Type B pancreatic cell (in vitro differentiated cells): ENCODE data around the gene SDHAF2. TPM values are rescaled to one million over a fixed set of nuclear protein-coding genes. Genes with fewer than 3 reads are reported as not detected.
"Not testable (repeated sequence)": the region's sequence is repeated elsewhere in the genome, so short reads cannot be mapped to it uniquely, and the experiment has no call there.

Experiments used
- DNase-seq: peaks from one replicate; pipeline ENCODE4 v3.0.0; 2021; ENCODE audit warnings: mixed read lengths; ENCODE audit not compliant: unreplicated experiment; ENCODE audit errors: extremely low spot score
- H3K27ac Mint-ChIP-seq: 2 replicates; pipeline ENCODE4 v1.8.0; 2021; ENCODE audit warnings: mild to moderate bottlenecking, mixed read lengths
- H3K27me3 Mint-ChIP-seq: 2 replicates; pipeline ENCODE4 v1.8.0; 2021; ENCODE audit warnings: mixed read lengths
- H3K36me3 Mint-ChIP-seq: 2 replicates; pipeline ENCODE4 v1.8.0; 2021; ENCODE audit warnings: mixed read lengths
- H3K4me1 Mint-ChIP-seq: one replicate; pipeline ENCODE4 v1.8.0; 2021; ENCODE audit warnings: mixed read lengths; ENCODE audit not compliant: unreplicated experiment
- H3K4me3 Mint-ChIP-seq: 2 replicates; pipeline ENCODE4 v1.8.0; 2021; ENCODE audit warnings: mild to moderate bottlenecking, mixed read lengths
- H3K9me3 Mint-ChIP-seq: 2 replicates; pipeline ENCODE4 v1.8.0; 2021; ENCODE audit warnings: mixed read lengths
- total RNA-seq: library from RNA; stranded (reverse); gene quantifications from 2 replicates; pipeline ENCODE4 v1.2.1, GENCODE V29; 2021; ENCODE audit warnings: low replicate concordance
- TF ChIP-seq, protein P1 (sequence below): fragments of 200-600 bp; sonication (generic); conservative IDR thresholded peaks from 2 replicates; pipeline ENCODE4 v1.5.0; 2021; ENCODE audit warnings: antibody characterized with exemption, mild to moderate bottlenecking

The SDHAF2 gene
- total RNA-seq, 1 donor from 2014 or later: 41.7 TPM

DNA sequence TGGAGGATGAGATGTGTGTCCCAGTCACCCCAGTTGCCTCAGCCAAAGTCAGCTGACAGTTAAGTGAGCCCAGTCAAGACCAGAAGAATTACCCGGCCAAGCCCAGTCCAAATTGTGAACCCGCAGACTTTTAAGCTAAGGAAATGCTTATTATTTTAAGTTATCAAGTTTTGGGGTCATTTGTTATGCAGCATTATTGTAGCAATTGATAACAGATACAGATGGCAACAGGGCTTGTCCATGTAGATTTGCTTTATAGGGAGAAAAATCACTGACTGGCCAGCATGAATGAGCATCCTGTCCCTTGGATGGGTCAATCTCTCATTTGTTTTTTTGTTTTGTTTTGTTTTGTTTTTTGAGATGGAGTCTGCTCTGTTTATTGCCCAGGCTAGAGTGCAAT lies 22.9 kb downstream of the SDHAF2 start:
- no peaks in the 10 kb centered on the region for H3K27me3 Mint-ChIP-seq
- H3K4me3 Mint-ChIP-seq: no peak overlapping the region
- TF ChIP-seq, protein P1, sequence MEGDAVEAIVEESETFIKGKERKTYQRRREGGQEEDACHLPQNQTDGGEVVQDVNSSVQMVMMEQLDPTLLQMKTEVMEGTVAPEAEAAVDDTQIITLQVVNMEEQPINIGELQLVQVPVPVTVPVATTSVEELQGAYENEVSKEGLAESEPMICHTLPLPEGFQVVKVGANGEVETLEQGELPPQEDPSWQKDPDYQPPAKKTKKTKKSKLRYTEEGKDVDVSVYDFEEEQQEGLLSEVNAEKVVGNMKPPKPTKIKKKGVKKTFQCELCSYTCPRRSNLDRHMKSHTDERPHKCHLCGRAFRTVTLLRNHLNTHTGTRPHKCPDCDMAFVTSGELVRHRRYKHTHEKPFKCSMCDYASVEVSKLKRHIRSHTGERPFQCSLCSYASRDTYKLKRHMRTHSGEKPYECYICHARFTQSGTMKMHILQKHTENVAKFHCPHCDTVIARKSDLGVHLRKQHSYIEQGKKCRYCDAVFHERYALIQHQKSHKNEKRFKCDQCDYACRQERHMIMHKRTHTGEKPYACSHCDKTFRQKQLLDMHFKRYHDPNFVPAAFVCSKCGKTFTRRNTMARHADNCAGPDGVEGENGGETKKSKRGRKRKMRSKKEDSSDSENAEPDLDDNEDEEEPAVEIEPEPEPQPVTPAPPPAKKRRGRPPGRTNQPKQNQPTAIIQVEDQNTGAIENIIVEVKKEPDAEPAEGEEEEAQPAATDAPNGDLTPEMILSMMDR: no peak
- peaks cover 24% of the 10 kb centered on the region for H3K36me3 Mint-ChIP-seq
- no peaks in the 10 kb centered on the region for H3K4me1 Mint-ChIP-seq
- H3K9me3 Mint-ChIP-seq: no peaks in the 10 kb centered on the region
- no peak overlapping the region for H3K27ac Mint-ChIP-seq
- DNase-seq: no peak

DNA sequence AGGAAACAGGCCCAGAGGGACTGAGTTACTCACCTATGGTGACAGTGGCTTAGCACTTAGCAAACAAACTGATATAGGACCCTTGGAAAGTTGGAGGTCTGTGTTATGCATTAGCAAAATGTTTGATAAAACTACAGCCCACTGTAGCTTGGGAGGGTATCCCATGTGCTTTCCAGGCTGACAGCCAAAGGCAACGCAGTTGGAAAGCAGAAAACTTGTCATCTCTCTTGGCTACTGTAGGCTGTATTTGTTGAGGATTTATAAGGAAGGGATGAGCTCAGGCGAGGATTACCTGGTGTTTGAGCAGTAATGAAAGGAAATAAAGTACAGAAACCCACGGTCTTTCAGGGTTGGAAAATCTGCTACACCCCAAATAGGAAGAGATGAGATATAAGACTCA lies 23.8 kb downstream of the SDHAF2 start:
- no peak for DNase-seq
- no peaks in the 10 kb centered on the region for H3K9me3 Mint-ChIP-seq
- TF ChIP-seq, protein P1: no peak
- H3K27ac Mint-ChIP-seq: no peak overlapping the region
- no peak overlapping the region for H3K4me3 Mint-ChIP-seq
- peaks cover 19% of the 10 kb centered on the region for H3K36me3 Mint-ChIP-seq
- no peaks in the 10 kb centered on the region for H3K4me1 Mint-ChIP-seq
- no peaks in the 10 kb centered on the region for H3K27me3 Mint-ChIP-seq

DNA sequence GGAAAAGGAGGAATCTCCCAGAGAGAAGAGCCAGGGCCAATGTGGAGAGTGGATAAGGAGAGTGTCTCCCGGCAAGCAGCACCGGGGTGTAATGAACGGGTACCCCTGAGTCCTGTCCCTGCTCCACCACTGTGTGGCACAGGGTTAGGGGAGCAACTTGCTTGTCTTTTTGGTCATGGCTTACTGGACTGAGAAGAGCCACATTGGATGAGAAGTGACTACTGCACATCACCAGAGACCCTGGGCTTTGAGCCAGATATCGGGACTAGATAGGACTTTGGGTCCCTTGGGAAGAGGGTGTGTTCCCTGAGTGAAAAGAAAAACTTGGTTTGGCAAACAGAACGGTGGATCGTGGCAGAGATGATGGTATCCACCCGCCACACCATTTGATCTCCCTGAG lies 24.6 kb downstream of the SDHAF2 start:
- Mint-ChIP-seq H3K27ac (no peak overlapping the region), H3K36me3 (peaks cover 19% of the 10 kb centered on the region), H3K27me3 (no peaks in the 10 kb centered on the region), H3K4me1 (no peaks in the 10 kb centered on the region), H3K9me3 (no peaks in the 10 kb centered on the region), H3K4me3 (no peak overlapping the region)
- TF ChIP-seq, protein P1: no peak
- no peak for DNase-seq

DNA sequence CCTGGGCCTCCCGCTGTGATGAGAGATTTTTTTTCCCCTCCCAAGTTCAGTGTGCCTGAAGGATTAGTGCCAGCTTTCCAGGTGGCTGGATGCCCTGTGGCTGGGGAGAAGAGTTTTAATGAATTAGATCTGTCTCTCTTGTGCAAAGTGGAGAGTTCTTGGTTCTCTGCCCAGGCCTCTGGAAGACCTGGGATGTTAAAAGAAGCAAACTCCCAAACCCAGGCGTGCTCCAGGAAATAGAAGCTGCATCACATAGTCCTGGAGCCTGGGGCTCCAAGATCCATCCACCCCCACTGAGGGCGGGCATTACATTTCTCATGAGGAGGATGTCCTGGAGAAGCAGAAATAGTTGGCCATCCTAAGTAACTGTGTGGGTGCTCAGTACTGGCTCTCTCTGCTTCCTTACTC lies 30.6 kb downstream of the SDHAF2 start:
- H3K36me3 Mint-ChIP-seq: peaks cover 13% of the 10 kb centered on the region
- H3K27me3 Mint-ChIP-seq: no peaks in the 10 kb centered on the region
- H3K27ac Mint-ChIP-seq: no peak overlapping the region
- no peak for DNase-seq
- no peaks in the 10 kb centered on the region for H3K4me1 Mint-ChIP-seq
- TF ChIP-seq, protein P1: no peak
- H3K4me3 Mint-ChIP-seq: no peak overlapping the region
- no peaks in the 10 kb centered on the region for H3K9me3 Mint-ChIP-seq

DNA sequence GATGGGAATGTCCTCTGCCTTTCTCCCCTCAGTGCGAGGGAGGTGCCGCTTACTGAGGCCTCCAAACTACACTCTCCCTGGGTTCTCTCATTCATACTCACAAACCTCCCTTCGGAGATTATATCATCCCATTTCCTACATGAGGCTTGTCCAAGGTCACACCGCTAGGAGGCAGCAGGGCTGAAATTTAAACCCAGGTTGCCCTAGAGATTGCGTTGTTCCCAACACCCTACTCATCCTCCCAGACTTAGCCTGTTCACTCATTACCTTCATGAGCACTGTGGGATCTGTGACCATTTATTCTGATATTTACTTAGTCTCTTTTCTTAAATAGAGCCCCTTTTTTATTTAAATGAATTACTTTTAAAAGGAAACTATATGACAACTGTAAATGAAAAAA lies 31.1 kb downstream of the SDHAF2 start:
- Mint-ChIP-seq H3K9me3 (no peaks in the 10 kb centered on the region), H3K27ac (no peak overlapping the region), H3K4me1 (no peaks in the 10 kb centered on the region), H3K36me3 (peaks cover 13% of the 10 kb centered on the region), H3K27me3 (no peaks in the 10 kb centered on the region), H3K4me3 (no peak overlapping the region)
- DNase-seq: no peak
- TF ChIP-seq, protein P1: peak; percentile 34

DNA sequence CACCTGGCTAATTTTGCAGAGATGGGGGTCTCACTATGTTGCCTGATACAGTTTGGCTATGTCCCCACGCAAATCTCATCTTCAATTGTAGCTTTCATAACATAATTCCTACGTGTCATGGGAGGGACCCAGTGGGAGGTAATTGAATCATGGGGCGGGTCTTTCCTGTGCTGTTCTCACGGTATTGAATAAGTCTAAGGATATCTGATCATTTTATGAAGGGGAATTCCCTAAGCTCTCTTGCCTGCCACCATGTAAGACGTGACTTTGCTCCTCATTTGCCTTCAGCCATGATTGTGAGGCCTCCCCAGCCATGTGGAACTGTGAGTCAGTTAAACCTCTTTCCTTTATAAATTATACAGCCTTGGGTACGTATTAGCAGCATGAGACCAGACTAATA lies 37.7 kb downstream of the SDHAF2 start:
- H3K9me3 Mint-ChIP-seq, H3K27ac Mint-ChIP-seq: not testable (repeated sequence)

More for the DNA sequence above, 37.7 kb downstream of the SDHAF2 start:
- not testable (repeated sequence) for H3K36me3 Mint-ChIP-seq, DNase-seq, H3K27me3 Mint-ChIP-seq, H3K4me1 Mint-ChIP-seq, H3K4me3 Mint-ChIP-seq
